Activated CD8-positive, alpha-beta memory T cell treated with anti-CD3 and anti-CD28 coated beads, Interleukin-2, amount 10 ng/mL, durations not matched to agents 7 days and 5 days (primary cell): ENCODE results near the gene INIP. TPM values are rescaled to one million over a fixed set of nuclear protein-coding genes. Genes with fewer than 3 reads are reported as not detected.

Experiments
- ATAC-seq: fragments of 150-1000 bp; cut with Tn5 transposase; one replicate; pipeline ENCODE4 v1.10.0; 2021; ENCODE audit warnings: moderate library complexity
- CTCF ChIA-PET: fragments of 350-600 bp; sonication (Branson Sonifier 250); formaldehyde crosslinking; loops from one replicate; lab custom pipeline; 2021; ENCODE audit warnings: antibody characterized with exemption; lab: Charles Lee
- DNase-seq: peaks from one replicate; pipeline ENCODE4 v3.0.0-alpha.2; 2020
- H3K27ac Mint-ChIP-seq: one replicate; pipeline ENCODE4 v1.8.0; 2021; ENCODE audit warnings: mild to moderate bottlenecking, mixed read lengths
- H3K27me3 Mint-ChIP-seq: one replicate; pipeline ENCODE4 v1.8.0; 2021; ENCODE audit warnings: mixed read lengths
- H3K36me3 Mint-ChIP-seq: one replicate; pipeline ENCODE4 v1.8.0; 2021; ENCODE audit warnings: mild to moderate bottlenecking, mixed read lengths
- H3K4me1 Mint-ChIP-seq: one replicate; pipeline ENCODE4 v1.8.0; 2021; ENCODE audit warnings: mixed read lengths
- H3K4me3 Mint-ChIP-seq: one replicate; pipeline ENCODE4 v1.8.0; 2021; ENCODE audit warnings: mild to moderate bottlenecking, moderate library complexity, mixed read lengths
- H3K9me3 Mint-ChIP-seq: one replicate; pipeline ENCODE4 v1.8.0; 2022; ENCODE audit warnings: low read depth, mixed read lengths
- total RNA-seq, 2 experiments: library from RNA; stranded (reverse); gene quantifications; one replicate each; pipeline ENCODE4 v1.2.3, GENCODE V29; 2021

INIP gene
- total RNA-seq, 2 experiments from 2014 or later, result 25.8 to 36.8 TPM

DNA sequence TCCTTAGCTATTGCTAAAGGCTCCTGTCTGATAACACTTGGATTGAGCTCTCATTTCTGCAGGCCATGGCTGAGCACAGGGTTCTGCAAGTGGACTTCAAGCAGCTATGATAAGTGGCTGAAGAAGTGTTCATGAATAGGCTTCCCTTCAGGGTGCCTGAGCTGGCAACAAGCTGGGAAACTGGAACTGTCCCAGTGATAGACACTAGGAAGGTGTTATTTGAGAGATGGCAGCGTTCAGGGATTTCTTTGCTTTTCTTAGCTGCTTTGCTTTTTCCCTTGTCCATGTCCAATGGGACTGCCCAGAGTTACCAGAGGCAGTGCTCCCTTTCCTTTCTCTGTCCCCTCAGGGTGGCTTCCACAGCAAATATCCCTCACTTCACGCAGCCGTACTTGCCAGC lies 75.8 kb downstream of the INIP start:
- CTCF ChIA-PET, result no interaction called here
- Mint-ChIP-seq H3K36me3 (peaks cover 27% of the 10 kb centered on the region), H3K4me3 (no peak overlapping the region), H3K27me3 (no peaks in the 10 kb centered on the region), H3K9me3 (peaks cover 9% of the 10 kb centered on the region), H3K27ac (no peak overlapping the region), H3K4me1 (no peaks in the 10 kb centered on the region)
- no peak for ATAC-seq
- no peak for DNase-seq

- Mint-ChIP-seq H3K27me3 (peaks cover 2% of the 10 kb centered on the region), H3K4me3 (no peak overlapping the region), H3K36me3 (peaks cover 19% of the 10 kb centered on the region), H3K4me1 (no peaks in the 10 kb centered on the region), H3K9me3 (peaks cover 6% of the 10 kb centered on the region), H3K27ac (no peak overlapping the region)
- DNase-seq (no peak), ATAC-seq (no peak)
- CTCF ChIA-PET, result no interaction called here
These were observed 77.6 kb downstream of the INIP start for GRCh38 chr9:112640311-112640710.

Other genes with a start within 250 kb of the INIP start
- gene KIAA1958, start 231.3 kb downstream of the INIP start, total RNA-seq, result 10 to 100 TPM in 1 of 2 experiments, 1 to 10 TPM in 1; 7.1 to 11.6 TPM
- 1 to 10 TPM; 2.3 to 3.6 TPM for gene SNX30, start 32.6 kb upstream of the INIP start, total RNA-seq
- not detected for gene SLC46A2, start 172.8 kb upstream of the INIP start, total RNA-seq